IMR-90 (cell line): ENCODE data around the gene MPP2.

Experiments
- CEBPB ChIP-seq: IDR thresholded peaks from 2 replicates; pipeline ENCODE4 v1.6.1; 2012; ENCODE audit warnings: low read depth, low read length, improper control_type of control experiment
- CHD1 ChIP-seq: IDR thresholded peaks from 2 replicates; pipeline ENCODE4 v1.6.1; 2012; ENCODE audit warnings: low read depth, low read length, improper control_type of control experiment
- CTCF ChIP-seq: conservative IDR thresholded peaks from 2 replicates; pipeline ENCODE4 v1.5.1; 2012; ENCODE audit warnings: mild to moderate bottlenecking, low read depth, low read length, improper control_type of control experiment
- FOS ChIP-seq: fragments of 150-350 bp; IDR thresholded peaks from 2 replicates; pipeline ENCODE4 v1.6.1; 2016; ENCODE audit warnings: low read depth, low read length
- MAFK ChIP-seq: IDR thresholded peaks from 2 replicates; pipeline ENCODE4 v1.6.1; 2012; ENCODE audit warnings: low read depth, low read length, improper control_type of control experiment
- MAZ ChIP-seq: IDR thresholded peaks from 2 replicates; pipeline ENCODE4 v1.6.1; 2012; ENCODE audit warnings: low read depth, mild to moderate bottlenecking, low read length, improper control_type of control experiment, moderate library complexity, borderline replicate concordance
- NFE2L2 ChIP-seq: fragments of 150-350 bp; IDR thresholded peaks from 2 replicates; pipeline ENCODE4 v1.6.1; 2016; ENCODE audit warnings: low read depth, mild to moderate bottlenecking, low read length
- POLR2A ChIP-seq: IDR thresholded peaks from 2 replicates; pipeline ENCODE4 v1.6.1; 2012; ENCODE audit warnings: mild to moderate bottlenecking, low read depth, low read length
- RAD21 ChIP-seq: IDR thresholded peaks from 2 replicates; pipeline ENCODE4 v1.6.1; 2012; ENCODE audit warnings: low read length, improper control_type of control experiment
- RCOR1 ChIP-seq: IDR thresholded peaks from 2 replicates; pipeline ENCODE4 v1.6.1; 2012; ENCODE audit warnings: mild to moderate bottlenecking, low read length, improper control_type of control experiment; ENCODE audit not compliant: insufficient replicate concordance
- RFX5 ChIP-seq: IDR thresholded peaks from 2 replicates; pipeline ENCODE4 v1.8.0; 2012; ENCODE audit warnings: low read depth, mild to moderate bottlenecking, low read length, moderate library complexity
- SMC3 ChIP-seq: fragments of 150-350 bp; IDR thresholded peaks from 2 replicates; pipeline ENCODE4 v1.6.1; 2016; ENCODE audit warnings: low read depth, mild to moderate bottlenecking, antibody characterized with exemption, low read length, moderate library complexity
- USF2 ChIP-seq: fragments of 150-350 bp; IDR thresholded peaks from 2 replicates; pipeline ENCODE4 v1.6.1; 2017; ENCODE audit warnings: mild to moderate bottlenecking, antibody characterized with exemption, low read length, low read depth

- TF ChIP-seq POLR2A: no peak
- no peak for TF ChIP-seq CTCF
- TF ChIP-seq SMC3: no peak
- TF ChIP-seq CEBPB: no peak
- no peak for TF ChIP-seq USF2
- TF ChIP-seq MAFK: no peak
- no peak for TF ChIP-seq RFX5
- no peak for TF ChIP-seq MAZ
- TF ChIP-seq RCOR1: no peak
- TF ChIP-seq RAD21: no peak
- TF ChIP-seq FOS: no peak
- TF ChIP-seq NFE2L2: no peak
- TF ChIP-seq CHD1: no peak
Observed at GRCh38 chr17:43911904-43912303, 4.6 kb upstream of the MPP2 start.
